ENCODE measurements around the gene ACKR3.

The ACKR3 gene

DNA sequence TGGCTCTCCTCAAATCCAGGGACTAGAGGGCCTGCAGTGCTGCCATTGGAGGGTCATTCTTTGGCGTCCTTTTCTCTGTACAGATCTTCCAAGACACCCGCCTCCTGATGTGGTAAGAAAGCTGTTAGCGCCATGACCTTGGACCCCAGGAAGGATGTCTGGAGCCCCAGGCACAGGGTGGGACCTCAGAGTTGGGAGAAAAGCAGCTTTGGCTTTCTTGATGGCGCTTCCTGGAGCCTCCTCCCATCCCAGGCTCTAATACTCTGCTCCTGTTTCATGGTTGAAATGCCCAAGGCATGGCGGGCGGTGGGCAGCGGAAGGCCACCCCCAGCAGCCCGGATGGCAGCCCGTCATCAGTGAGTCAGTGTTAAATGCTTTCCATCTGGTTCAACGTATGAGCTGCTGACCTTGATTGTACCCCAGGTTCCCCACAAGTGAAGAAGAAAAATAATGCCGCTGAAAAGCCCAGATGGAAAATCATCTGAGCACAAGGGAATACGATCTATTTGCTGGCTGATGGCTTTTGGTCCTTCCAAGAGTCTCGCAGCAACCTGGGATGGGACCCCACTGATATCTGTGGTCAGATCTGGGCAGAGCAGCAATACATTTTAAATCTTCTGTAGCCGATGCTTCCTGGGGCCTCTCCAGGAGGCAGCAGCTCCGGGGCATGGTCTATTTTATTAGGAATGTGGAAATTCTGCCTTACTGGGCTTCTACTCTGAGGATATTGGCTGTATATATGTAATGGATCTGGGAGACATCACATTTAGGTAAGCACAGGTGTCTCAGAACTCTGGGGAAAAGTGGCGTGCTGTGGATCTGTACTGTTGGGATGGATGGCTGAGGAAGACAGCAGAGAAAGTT, 15.1 kb downstream of the ACKR3 start:
- no peak for DNase-seq (ENCODE audit: low read depth in 2 of 2)

DNA sequence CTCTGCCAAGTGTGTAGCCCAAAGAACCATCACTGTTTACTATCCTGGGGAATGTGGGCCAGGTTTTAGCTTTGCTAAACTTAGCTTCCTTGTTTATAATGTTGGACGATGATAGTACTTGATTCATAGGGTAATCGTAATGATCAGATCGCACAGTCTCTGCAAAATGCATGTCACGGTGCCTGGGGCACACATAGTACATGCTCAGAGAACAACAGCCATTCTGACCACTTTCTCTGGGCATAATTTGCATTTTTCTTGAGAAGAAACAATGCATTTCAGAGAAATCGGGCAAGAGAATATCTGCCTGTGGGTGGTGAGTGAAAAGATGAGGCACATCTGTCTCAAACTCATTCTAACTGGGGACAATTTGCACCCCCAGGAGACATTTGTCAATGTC, 16.3 kb downstream of the ACKR3 start:
- no peak for DNase-seq (ENCODE audit: low read depth in 2 of 2)

DNA sequence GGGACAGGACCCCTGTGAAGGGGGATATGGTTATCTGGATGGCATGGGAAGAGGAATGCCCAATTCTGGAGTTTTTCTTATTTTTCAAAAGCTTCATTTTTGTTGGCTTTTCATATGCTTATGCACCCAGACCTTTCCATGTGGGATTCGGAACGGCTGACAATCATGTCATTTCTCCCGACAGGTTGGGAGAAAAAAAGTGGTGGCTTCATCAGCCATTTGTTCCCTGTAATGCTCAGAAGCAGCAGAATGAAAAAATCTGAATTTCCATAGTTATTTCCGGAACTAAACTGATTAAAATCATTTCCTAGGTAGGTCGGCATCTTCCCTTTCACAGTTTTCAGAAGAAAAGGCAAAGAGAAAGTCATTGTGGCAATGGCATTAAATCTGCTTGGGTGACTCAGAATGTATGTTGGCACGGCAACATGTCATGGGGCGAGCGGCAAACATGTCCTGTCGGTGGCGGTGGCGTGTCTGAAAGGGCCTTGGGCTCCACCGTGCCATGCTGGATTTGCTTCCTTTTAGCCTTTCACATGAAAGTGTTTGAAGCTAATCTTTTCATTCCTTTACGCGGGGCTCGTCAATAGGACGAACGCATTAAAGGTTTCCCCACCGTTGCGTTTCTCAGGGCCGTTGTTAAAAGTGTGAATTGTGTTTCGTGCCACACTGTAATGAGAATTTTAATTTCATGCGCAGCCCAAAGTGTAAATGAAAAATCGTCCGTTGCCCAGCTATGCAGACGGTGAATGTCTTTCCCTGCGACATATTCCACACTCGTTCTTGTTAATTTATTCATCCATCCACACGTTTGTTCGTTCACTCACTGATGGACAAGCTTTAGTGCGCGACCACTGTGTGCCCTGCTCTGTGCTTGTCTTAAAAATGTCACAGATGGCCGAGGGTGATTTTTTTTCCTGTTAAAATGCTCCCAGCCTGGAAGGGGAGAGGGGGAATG, 18.5 kb downstream of the ACKR3 start:
- no peak for DNase-seq (ENCODE audit: low read depth in 2 of 2)

DNA sequence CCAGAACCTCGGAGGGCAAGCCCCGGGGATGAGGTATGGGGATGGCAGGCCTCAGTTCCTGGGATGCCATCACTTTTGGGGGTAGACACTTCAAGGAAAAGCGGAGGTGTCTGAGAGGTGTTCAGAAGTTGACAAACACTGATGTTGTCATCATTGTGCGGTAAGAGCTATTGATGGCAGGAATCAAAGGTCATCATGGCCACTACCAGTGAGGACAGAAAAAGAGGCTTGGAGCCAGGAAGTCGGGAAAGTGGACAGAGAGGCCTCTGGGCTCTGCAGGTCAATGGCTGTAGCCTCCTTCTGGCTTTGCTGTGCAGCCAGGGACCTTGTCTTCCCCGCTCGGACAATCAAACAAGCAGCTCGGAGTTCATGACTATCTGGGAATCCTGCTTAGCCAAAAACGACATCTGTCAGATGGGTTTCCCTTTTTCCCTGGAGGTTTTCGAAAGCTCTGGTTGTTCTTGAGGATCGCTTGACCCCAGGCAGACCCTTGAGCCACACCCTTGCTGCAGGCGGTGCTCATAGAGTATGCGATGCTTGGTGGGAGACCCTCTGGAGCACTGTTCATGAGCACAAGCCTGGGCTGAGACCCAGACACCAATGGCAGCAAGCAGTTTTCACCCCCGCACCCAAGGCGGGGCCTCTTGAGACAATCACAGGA, 19.4 kb downstream of the ACKR3 start:
- DNase-seq (ENCODE audit: low read depth in 2 of 2): no peak

DNA sequence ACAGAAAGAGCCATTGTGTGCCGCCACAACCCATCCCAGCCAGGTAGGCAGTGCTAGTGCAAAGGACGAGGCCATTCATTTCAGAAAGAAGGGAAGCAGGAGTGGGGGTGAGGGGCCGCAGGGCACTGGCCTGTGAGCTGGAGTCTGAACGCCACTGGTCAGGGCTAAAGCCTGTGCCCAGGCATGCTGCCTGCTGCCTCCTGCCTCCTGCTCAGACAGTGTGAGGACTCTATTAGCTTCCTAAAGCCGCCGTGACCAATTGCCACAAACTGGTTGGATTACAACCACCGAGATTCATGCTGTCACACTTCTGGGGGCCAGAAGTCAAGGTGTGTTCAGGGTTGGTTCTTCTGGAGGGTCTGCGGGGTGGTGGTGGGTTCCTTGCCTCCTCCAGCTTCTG, 21.2 kb downstream of the ACKR3 start:
- no peak for DNase-seq (ENCODE audit: low read depth in 2 of 2)

DNA sequence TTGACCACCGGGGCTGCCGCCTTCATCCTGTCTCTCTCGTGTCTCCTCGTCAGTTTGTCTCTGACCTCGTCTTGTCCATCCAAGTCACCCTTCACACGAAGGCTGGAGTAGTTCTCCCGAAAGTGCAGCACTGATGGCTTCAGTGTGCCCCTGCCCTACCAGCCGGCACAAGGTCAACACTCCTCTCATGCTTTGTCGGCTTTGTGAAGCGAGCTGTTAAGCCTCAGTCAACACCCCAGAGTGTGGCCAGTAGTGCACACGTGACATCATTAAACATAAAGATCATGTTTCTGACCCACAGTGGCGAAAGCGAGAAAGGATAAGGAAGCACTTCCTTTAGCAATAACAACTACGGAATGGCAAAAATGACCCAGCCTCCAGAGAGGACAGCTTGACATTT, 23.2 kb downstream of the ACKR3 start:
- no peak for DNase-seq (ENCODE audit: low read depth in 2 of 2)

DNA sequence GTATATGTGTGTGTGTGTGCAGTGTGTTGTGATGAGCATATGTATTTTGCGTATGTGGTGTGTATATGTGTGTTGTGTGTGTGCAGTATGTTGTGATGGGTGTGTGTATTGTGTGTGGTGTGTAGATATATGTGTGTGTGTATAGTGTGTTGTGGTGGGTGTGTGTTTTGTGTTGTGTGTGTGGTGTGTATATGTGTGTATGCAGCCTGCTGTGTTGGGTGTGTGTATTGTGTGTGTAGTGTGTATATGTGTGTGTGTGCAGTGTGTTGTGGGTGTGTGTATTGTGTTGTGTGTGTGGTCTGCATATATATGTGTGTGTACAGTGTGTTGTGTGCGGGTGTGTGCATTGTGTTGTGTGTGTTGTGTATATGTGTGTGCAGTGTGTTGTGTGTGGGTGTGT, 23.9 kb downstream of the ACKR3 start:
- no peak for DNase-seq (ENCODE audit: low read depth in 2 of 2)

DNA sequence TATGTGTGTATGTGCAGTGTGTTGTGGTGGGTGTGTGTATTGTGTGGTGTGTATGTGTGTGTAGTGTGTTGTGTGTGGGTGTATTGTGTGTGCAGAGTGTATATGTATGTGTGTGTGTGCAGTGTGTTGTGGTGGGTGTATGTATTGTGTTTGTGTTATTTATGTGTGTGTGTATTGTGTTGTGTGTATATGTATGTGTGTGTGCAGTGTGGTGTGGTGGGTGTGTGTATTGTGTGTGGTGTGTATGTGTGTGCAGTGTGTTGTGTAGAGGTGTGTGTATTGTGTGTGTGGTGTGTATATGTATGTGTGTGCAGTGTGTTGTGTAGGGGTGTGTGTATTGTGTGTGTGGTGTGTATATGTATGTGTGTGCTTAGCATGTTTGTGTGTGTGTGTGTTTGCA, 24.3 kb downstream of the ACKR3 start:
- no peak for DNase-seq (ENCODE audit: low read depth in 2 of 2)

DNA sequence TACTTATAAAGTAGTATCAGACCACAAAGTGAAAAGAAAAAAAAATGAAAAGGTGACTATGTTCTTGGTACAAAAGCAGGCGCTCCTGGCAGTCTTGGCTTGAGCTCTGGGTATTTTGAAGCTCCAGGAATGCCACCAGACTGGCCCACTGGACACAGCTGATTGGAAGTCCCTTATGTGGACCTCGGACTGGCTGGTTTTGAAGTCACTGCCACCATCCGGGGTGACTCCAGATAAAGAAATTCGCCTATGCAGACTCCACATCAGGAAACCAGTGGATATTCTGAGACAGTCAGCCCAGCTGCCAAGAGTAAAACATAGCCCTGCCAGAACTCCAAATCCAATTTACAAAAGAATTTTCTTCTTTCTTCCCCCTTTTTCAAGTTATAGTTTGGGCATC, 28.0 kb downstream of the ACKR3 start:
- no peak for DNase-seq (ENCODE audit: low read depth in 2 of 2)

DNA sequence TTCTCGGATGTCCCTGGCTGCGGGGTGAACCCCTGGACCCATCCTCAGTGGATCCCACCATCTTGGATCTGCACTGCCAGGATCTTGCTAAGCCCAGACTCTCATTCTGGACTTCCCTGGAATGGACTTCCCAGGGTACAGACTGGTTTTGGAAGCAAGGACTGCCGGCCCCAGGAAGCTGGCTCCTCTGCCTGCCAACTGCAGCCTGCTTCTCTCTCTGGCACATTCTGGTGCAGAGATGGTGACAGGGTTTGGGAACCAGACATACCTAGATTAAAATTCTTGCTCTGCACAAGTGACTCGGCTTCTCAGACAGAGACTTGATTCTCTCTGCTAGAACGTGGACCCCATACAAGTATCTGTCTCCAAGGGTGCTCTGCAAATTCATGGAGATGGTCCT, 29.4 kb downstream of the ACKR3 start:
- no peak for DNase-seq (ENCODE audit: low read depth in 2 of 2)

DNA sequence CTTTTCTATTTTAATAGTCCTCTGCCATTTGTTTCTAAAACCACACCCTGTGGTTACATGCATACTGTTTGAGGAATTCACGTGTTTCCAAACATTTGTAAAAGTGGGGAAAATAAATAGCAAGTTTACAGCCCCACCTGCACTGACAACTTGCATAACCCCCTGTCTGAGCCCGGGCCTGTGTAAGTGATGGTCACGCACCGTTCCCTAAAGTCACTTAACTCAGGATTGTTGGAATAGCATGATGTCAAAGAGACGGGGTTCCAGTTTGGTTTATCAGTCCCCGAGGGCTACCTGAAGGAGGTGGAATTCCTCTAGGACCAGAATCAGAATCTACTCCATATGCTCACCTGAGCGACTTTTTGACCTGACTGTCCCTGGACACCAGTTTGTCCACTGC, 30.5 kb downstream of the ACKR3 start:
- DNase-seq (ENCODE audit: low read depth in 2 of 2): no peak

DNA sequence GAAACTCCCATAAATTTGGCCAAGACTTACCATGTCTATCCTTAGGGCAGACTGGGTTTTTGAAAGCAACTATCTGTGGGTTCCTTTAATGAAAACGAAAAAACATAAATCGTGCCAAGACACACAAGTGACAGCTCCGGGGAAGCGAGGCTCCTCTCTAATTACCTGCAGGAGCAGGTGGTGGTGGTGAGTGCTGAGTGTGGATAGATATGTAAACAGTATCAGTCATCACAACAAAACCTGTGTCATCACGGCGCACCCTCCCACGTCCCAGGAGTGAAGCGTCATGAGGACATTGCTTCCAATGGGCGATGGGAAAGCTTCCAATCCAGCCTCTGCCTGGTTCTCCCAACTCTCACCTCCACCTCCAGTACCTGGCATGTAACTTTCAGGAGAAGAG, 31.3 kb downstream of the ACKR3 start:
- no peak for DNase-seq (ENCODE audit: low read depth in 2 of 2)

DNA sequence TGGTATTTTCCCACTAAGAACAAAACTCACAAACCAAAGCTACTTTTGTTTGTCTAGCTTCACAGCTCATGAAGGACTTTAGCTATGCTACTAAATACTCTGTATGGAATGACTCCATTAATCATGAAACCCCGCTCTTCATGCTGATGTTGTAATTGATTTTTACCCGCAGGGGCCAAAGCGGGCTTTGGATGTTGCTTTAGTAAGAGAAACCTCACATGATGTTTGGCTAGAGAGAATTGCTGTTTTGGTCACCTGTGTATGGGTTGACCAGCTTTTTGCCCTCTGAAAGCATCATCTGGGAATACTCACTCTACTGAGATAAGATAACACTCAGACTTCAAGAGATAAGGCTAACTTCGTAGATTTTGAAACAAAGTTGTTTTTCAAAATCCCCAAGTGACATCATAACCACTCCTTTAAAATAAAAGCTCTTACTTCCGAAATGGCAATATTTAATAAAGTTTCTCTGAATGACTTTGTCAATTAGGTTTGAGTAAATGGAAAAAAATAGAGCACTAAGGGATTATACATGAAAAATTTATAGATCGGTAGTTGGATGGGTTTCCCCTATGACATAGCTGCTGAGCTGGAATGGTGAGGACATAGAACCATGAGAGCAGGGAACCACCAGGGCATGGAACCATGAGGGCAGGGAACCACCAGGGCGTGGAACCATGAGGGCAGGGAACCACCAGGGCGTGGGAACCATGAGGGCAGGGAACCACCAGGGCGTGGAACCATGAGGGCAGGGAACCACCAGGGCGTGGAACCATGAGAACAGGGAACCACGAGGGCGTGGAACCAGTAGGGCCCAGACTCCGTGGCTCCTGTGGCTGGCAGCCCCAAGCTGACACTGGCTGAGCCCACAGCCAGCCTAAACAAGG, 31.9 kb downstream of the ACKR3 start:
- DNase-seq (ENCODE audit: low read depth in 2 of 2): no peak

DNA sequence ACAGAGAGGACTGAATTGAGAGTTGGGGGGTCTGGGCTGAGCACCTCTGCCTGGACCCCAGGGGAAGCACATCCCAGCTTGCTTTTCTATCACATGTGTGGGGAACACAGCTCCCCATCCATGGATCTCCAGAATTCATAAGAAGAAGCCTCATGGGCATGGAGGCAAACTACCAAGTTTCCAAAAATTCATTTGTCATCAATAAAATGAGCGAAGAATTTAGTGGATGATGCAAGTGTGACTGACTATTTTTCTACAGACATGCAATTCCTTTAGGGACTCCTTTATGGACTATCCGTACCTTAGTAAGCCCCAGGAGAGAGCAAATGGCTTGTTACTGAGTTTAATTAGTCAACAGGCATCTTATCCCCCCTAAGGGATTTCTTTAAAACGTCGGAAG, 33.1 kb downstream of the ACKR3 start:
- no peak for DNase-seq (ENCODE audit: low read depth in 2 of 2)

DNA sequence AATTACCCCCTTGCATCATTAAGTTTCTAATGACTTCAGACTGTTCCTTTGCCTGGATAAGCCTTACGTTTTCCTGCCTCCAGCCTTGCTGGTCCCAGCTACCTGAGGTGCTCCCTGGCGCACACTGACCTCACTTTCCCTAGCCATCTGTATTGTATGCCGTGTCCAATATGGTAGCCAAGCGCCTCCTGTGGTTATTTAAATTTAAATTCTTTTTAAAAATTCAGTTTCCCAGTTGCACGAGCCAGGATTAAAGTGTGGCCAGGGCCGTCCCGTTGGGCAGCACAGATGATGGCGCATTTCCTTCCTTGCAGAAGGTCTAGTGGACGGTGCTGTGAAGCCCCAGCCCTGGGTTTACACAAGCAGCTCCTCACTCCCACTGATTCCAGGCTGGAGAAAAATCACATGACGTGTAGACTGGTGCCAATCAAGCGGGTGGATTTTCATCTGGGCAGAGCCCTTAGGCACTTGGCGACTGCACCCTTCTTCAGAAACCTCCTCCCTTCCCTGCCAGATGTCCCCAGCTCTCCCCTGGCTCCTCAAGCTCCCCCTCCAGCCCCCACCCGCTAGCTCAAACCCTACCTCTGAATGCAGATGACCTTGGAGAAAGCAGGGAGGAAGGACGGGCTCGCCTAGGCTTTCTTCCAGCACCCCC, 33.9 kb downstream of the ACKR3 start:
- DNase-seq (ENCODE audit: low read depth in 2 of 2): no peak

DNA sequence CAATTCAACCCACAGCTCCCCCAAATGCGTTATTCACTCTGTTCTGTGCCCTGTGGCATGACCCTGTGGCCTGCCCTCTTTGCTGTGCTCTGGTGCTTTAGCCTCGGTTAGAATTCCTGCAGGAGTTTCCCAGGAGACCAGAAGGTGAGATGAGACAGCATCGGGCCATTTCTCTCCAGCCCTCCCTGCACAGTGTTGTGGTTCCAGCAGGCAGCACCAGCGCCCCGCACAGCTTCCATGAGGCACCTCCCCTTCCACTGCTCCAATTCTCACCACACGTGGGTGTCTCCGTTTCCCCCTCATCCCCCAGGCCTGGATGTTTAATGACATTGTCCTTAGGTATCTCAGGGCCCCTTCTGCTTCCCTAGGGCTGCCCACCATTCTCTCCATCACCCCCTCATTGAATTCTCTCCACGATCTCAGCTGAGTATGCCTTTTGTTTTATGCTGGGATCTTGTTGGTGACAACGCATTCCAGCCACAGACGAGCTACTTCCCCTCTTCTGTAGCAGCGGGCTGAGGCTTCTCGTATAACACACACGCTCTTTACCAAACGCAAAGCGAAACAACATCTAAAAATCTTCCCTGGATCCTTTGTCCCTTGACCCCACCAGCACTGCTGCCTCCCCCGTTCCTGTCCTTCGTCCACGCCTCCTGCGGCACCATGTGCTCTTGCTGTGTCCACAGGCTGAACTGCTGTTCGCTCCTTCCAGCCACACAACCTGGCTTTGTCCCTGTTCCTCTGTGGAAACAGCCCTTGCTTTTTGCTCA, 35.1 kb downstream of the ACKR3 start:
- no peak for DNase-seq (ENCODE audit: low read depth in 2 of 2)

DNA sequence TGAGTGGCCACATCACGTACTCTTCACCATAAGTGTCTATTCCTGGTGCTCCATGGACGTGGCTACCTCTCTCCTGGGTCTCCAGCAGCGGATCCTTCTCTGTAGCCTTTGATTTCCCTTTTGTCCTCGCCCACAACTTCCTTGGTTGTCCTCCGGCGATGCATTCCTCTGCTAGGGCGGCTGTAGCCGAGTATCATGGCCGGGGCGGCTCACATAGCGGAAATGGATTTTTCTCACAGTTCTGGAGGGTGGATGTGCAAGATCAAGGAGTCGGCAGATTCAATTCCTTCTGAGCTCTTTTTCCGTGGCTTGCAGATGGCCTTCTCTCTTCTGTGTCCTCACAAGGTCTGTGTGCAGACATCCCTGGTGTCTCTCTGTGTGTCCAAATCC, 35.7 kb downstream of the ACKR3 start:
- no peak for DNase-seq (ENCODE audit: low read depth in 2 of 2)

DNA sequence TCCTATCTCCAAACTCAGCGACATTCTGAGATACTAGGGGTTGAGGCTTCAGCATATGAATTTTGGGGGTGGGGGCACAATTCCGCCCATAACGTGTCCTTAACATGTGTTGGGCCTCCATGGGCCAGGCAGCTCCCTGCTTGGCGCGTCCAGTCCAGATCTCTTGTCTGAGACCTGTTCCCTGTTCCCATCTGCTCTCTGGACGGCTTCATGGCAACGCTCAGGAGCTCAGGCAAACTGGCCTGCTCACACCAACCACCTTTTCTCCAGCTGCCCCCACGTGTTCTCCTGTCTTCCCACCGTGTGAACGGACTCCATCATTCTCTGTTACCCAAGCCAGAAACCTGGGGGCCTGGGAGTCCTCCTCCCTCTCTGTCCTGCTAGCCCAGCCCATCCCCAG, 36.4 kb downstream of the ACKR3 start:
- DNase-seq (ENCODE audit: low read depth in 2 of 2): no peak

DNA sequence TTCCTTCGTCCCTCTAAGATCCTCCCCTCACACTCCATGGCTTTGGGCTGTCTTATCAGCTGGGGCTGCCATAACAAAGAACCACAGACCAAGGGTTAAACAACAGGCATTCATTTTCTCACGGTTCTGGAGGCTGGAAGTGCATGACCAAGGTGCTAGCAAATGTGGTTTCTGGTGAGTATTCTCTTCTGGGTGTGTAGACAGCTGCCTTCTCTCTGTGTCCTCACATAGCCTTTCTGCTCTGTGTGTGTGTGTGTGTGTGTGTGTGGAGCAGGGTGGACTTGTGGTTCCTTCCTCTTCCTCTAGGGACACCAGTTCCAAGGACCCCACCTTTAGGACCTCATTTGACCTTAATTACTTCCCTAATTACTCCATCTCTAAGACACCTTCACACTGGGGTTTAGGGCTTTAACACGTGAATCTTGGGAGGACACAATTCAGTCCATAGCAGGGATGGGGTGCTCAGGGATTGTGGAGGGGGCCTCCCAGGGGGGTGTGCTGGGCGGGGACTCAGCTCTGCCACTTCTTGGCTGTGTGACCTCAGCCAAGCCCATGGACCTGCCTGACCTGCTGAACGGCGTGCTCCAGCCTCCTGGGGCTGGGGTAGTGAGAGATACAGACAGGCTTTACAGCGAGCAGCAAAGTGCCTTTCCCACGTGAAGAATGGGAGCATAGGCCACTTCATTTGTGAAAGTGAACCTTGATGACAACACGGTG, 38.0 kb downstream of the ACKR3 start:
- DNase-seq (ENCODE audit: low read depth in 2 of 2): no peak

DNA sequence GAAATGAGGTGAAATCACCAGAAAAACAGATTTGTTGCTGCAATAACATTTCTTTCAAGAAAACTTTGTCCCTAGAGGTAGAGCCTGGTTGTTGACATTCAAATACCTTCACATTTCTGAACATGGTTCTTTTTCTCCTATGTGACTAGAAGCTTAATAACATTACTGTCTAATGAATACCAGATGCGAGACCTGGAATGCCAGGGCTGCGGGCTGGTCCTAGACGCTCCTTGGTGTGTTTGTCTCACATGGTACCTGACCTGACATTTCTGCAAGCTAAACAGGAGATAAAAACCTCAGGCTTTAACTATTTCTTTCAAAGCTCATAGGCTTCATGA, 38.5 kb downstream of the ACKR3 start:
- DNase-seq (ENCODE audit: low read depth in 2 of 2): no peak
